HG03045 (cell line): ENCODE measurements around the gene AMIGO3.
"Not testable (repeated sequence)": the region's sequence is repeated elsewhere in the genome, so short reads cannot be mapped to it uniquely, and the experiment has no call there.

Experiments
- ATAC-seq: cut with Tn5 transposase; IDR thresholded peaks from one replicate; pipeline ENCODE4 v1.9.1; 2021; ENCODE audit warnings: mild to moderate bottlenecking, moderate library complexity; ENCODE audit not compliant: unreplicated experiment

Gene AMIGO3

GRCh38 chr3:49689908-49690624, 29.4 kb downstream of the AMIGO3 start:
- ATAC-seq: not testable (repeated sequence)

GRCh38 chr3:49689046-49689907, 30.2 kb downstream of the AMIGO3 start, which contains the start of the genes MST1 and RNF123:
TSS of gene MST1 (minus strand) at chr3:49689474. CDS start at chr3:49688691, 783 bp downstream.
TSS of gene RNF123 (plus strand) at chr3:49689557. CDS start at chr3:49691166, 1,609 bp downstream.
- ATAC-seq: peak; percentile 71

- ATAC-seq: peak; percentile 1
Measured at GRCh38 chr3:49688338-49689045, 31.0 kb downstream of the AMIGO3 start.

GRCh38 chr3:49687424-49687795, 32.1 kb downstream of the AMIGO3 start:
- not testable (repeated sequence) for ATAC-seq

GRCh38 chr3:49686769-49687423, 32.6 kb downstream of the AMIGO3 start:
- ATAC-seq: not testable (repeated sequence)

- ATAC-seq: not testable (repeated sequence)
Measured at GRCh38 chr3:49686346-49686745, 33.1 kb downstream of the AMIGO3 start.

- not testable (repeated sequence) for ATAC-seq
Measured at GRCh38 chr3:49685846-49686245, 33.6 kb downstream of the AMIGO3 start.

GRCh38 chr3:49685103-49685502, 34.4 kb downstream of the AMIGO3 start:
- ATAC-seq: not testable (repeated sequence)

- ATAC-seq: not testable (repeated sequence)
Measured at GRCh38 chr3:49684453-49684852, 35.0 kb downstream of the AMIGO3 start.

GRCh38 chr3:49683162-49683561, 36.3 kb downstream of the AMIGO3 start:
- no peak for ATAC-seq

GRCh38 chr3:49681543-49681942, 37.9 kb downstream of the AMIGO3 start:
- ATAC-seq: no peak

- ATAC-seq: no peak
Measured at GRCh38 chr3:49681232-49681522, 38.3 kb downstream of the AMIGO3 start.

GRCh38 chr3:49680493-49681231, 38.8 kb downstream of the AMIGO3 start:
- no peak for ATAC-seq

- ATAC-seq: no peak
Measured at GRCh38 chr3:49675912-49676311, 43.6 kb downstream of the AMIGO3 start.

GRCh38 chr3:49674497-49674983, 44.9 kb downstream of the AMIGO3 start:
- peak; percentile 6 for ATAC-seq

GRCh38 chr3:49673715-49674496, 45.6 kb downstream of the AMIGO3 start, which contains the start of gene APEH:
TSS of gene APEH (plus strand) at chr3:49674351. CDS start at chr3:49674402, 51 bp downstream.
- peak; percentile 79 for ATAC-seq

GRCh38 chr3:49673121-49673714, 46.3 kb downstream of the AMIGO3 start:
- ATAC-seq: no peak
